Hepatocyte (in vitro differentiated cells): ENCODE data around the gene SYAP1. TPM values are rescaled to one million over a fixed set of nuclear protein-coding genes. Genes with fewer than 3 reads are reported as not detected.

Experiments used
- DNase-seq: peaks from one replicate; pipeline ENCODE4 v3.0.0-alpha.2; 2016; ENCODE audit warnings: low spot score
- H2AFZ ChIP-seq: fragments of 200-600 bp; sonication (generic); 2 replicates; pipeline ENCODE4 v1.6.0; 2016; ENCODE audit warnings: antibody characterized with exemption, mild to moderate bottlenecking
- H3K27ac ChIP-seq: fragments of 200-600 bp; sonication (generic); 2 replicates; pipeline ENCODE4 v1.5.1; 2016; ENCODE audit warnings: mild to moderate bottlenecking
- H3K27me3 ChIP-seq: fragments of 200-600 bp; sonication (generic); 2 replicates; pipeline ENCODE4 v1.6.1; 2016
- H3K36me3 ChIP-seq: fragments of 200-600 bp; sonication (generic); replicated peaks from 2 replicates; pipeline ENCODE4 v1.5.1; 2016; ENCODE audit warnings: low read depth; ENCODE audit not compliant: insufficient read depth
- H3K4me1 ChIP-seq: fragments of 200-600 bp; sonication (generic); 2 replicates; pipeline ENCODE4 v1.5.1; 2016; ENCODE audit warnings: mild to moderate bottlenecking, moderate library complexity; ENCODE audit not compliant: insufficient read depth
- H3K4me2 ChIP-seq: fragments of 200-600 bp; sonication (generic); 2 replicates; pipeline ENCODE4 v1.6.0; 2016
- H3K4me3 ChIP-seq: fragments of 200-600 bp; sonication (generic); 2 replicates; pipeline ENCODE4 v1.5.1; 2016; ENCODE audit warnings: mild to moderate bottlenecking
- H3K79me2 ChIP-seq: fragments of 200-600 bp; sonication (generic); 2 replicates; pipeline ENCODE4 v1.6.0; 2017; ENCODE audit warnings: mild to moderate bottlenecking
- H3K9me2 ChIP-seq: fragments of 200-600 bp; sonication (generic); replicated peaks from 2 replicates; pipeline ENCODE4 v1.6.0; 2017; ENCODE audit warnings: mild to moderate bottlenecking; ENCODE audit not compliant: insufficient read depth
- H3K9me3 ChIP-seq: fragments of 200-600 bp; sonication (generic); 2 replicates; pipeline ENCODE4 v1.5.1; 2016; ENCODE audit warnings: low read depth, mild to moderate bottlenecking
- H4K20me1 ChIP-seq: fragments of 200-600 bp; sonication (generic); 2 replicates; pipeline ENCODE4 v1.6.0; 2016; ENCODE audit warnings: mild to moderate bottlenecking; ENCODE audit not compliant: insufficient read depth, poor library complexity, severe bottlenecking
- CTCF ChIP-seq: fragments of 200-600 bp; sonication (generic); IDR thresholded peaks from 2 replicates; pipeline ENCODE4 v1.5.1; 2016; ENCODE audit warnings: antibody characterized with exemption, mild to moderate bottlenecking; ENCODE audit not compliant: poor library complexity
- EZH2 ChIP-seq: fragments of 200-600 bp; sonication (generic); IDR thresholded peaks from 2 replicates; pipeline ENCODE4 v1.6.1; 2016; ENCODE audit warnings: antibody characterized with exemption, mild to moderate bottlenecking, borderline replicate concordance
- EZH2phosphoT487 ChIP-seq: fragments of 200-600 bp; sonication (generic); IDR thresholded peaks from one replicate; pipeline ENCODE4 v1.6.1; 2018; ENCODE audit warnings: antibody characterized with exemption, mild to moderate bottlenecking, low read depth, moderate library complexity; ENCODE audit not compliant: unreplicated experiment, severe bottlenecking
- WGBS: methylation state at CpG from one replicate; pipeline ENCODE4 v1.1.6; 2016; ENCODE audit warnings: low lambda C conversion rate; ENCODE audit errors: missing lambda C conversion rate; 5-methylcytosine and 5-hydroxymethylcytosine counted together
- polyA plus RNA-seq: library from polyadenylated mRNA; unstranded; fragments of >200 nt; fragmentation: Nextera tagmentation; extraction: Ambion mirVana; gene quantifications from 2 replicates; pipeline ENCODE4 v1.2.1, GENCODE V29; 2016
- total RNA-seq: library from RNA; depleted of rRNA; stranded (reverse); fragments of >200 nt; gene quantifications from 2 replicates; pipeline ENCODE4 v1.2.3, GENCODE V29; 2014

SYAP1 gene
- total and polyA plus RNA-seq, 2 experiments from 2014 or later, result 52.1 to 57.8 TPM

GRCh38 chrX:16702700-16703599 lies 16.5 kb upstream of the SYAP1 start:
- no peaks in the 10 kb centered on the region for H3K4me1 ChIP-seq
- H3K27me3 ChIP-seq, result no peaks in the 10 kb centered on the region
- H2AFZ ChIP-seq, result no peak overlapping the region
- no peaks in the 10 kb centered on the region for H3K36me3 ChIP-seq
- no peaks in the 10 kb centered on the region for H3K9me3 ChIP-seq
- H4K20me1 ChIP-seq, result no peaks in the 10 kb centered on the region
- 96% methylated on average over 15 of the region's 15 CpGs for WGBS
- TF ChIP-seq CTCF, result no peak
- no peak for TF ChIP-seq EZH2phosphoT487
- no peak for TF ChIP-seq EZH2
- H3K9me2 ChIP-seq, result no peaks in the 10 kb centered on the region
- no peak overlapping the region for H3K4me2 ChIP-seq
- H3K27ac ChIP-seq, result no peak overlapping the region
- H3K79me2 ChIP-seq, result peaks cover 15% of the 10 kb centered on the region
- DNase-seq, result no peak
- no peak overlapping the region for H3K4me3 ChIP-seq

- Histone ChIP-seq H3K4me3 (no peak overlapping the region), H3K27me3 (no peaks in the 10 kb centered on the region), H3K4me1 (no peaks in the 10 kb centered on the region), H3K9me3 (no peaks in the 10 kb centered on the region), H3K4me2 (no peak overlapping the region), H2AFZ (no peak overlapping the region), H3K36me3 (no peaks in the 10 kb centered on the region), H3K9me2 (no peaks in the 10 kb centered on the region), H4K20me1 (no peaks in the 10 kb centered on the region), H3K27ac (no peak overlapping the region), H3K79me2 (peaks cover 33% of the 10 kb centered on the region)
- WGBS, result 97% methylated on average over 3 of the region's 3 CpGs
- no peak for DNase-seq
- no peak for TF ChIP-seq CTCF
- TF ChIP-seq EZH2, result no peak
- no peak for TF ChIP-seq EZH2phosphoT487
These were observed 14.0 kb upstream of the SYAP1 start for GRCh38 chrX:16705370-16705769.

GRCh38 chrX:16708016-16708415 lies 11.4 kb upstream of the SYAP1 start:
- H3K27me3 ChIP-seq, result no peaks in the 10 kb centered on the region
- H3K4me1 ChIP-seq, result no peaks in the 10 kb centered on the region
- H3K79me2 ChIP-seq, result peaks cover 49% of the 10 kb centered on the region
- no peaks in the 10 kb centered on the region for H3K9me3 ChIP-seq
- no peak overlapping the region for H2AFZ ChIP-seq
- H3K4me3 ChIP-seq, result no peak overlapping the region
- H4K20me1 ChIP-seq, result no peaks in the 10 kb centered on the region
- WGBS, result 100% methylated on average over 3 of the region's 3 CpGs
- H3K4me2 ChIP-seq, result no peak overlapping the region
- no peak for TF ChIP-seq CTCF
- TF ChIP-seq EZH2, result no peak
- no peak for TF ChIP-seq EZH2phosphoT487
- no peaks in the 10 kb centered on the region for H3K9me2 ChIP-seq
- H3K27ac ChIP-seq, result no peak overlapping the region
- H3K36me3 ChIP-seq, result no peaks in the 10 kb centered on the region
- no peak for DNase-seq
